Activated T-helper 9 cell treated with anti-CD3 and anti-CD28 coated beads, Interleukin-2, amount 50 U/mL, for 16 hours (primary cell): ENCODE data around the gene KIAA0930.
"Not testable (repeated sequence)": the region's sequence is repeated elsewhere in the genome, so short reads cannot be mapped to it uniquely, and the experiment has no call there.

Experiments
- DNase-seq: peaks from one replicate; pipeline ENCODE4 v3.0.0-alpha.2; 2020; ENCODE audit warnings: low read depth

KIAA0930 gene

DNA sequence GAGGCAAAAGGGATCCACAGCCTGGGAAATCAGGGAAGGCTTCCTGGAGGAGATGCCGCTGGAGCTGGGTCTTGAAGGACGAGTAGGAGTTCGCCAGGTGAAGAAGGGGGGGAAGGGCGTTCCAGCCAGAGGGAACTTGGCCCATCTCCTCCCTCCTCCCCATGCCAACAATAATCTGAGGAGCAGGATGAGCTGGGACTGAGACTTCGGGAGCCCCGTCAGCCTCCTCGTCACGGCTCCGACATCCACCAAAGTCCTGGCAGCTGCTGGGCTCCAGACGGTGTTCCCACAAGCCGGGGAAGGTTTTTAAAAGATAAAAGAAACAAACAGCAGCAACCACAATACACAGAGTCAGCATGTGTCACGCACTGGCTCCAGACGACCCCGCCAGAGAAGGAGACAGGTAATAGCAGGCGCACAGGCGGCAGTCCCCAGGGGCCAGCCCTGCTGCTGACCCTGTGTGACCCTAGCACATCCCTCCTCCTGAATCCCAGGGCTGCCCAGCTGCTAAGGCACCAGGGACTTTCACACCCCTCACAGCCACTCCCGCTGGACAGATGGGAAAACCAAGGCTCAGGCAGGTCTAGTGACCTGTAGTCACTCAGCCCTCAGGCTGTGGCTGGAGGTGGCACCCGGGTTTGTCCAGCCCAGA, 39.7 kb downstream of the KIAA0930 start:
- no peak for DNase-seq

- DNase-seq = no peak
These were observed 40.5 kb downstream of the KIAA0930 start for GRCh38 chr22:45200230-45200629.

DNA sequence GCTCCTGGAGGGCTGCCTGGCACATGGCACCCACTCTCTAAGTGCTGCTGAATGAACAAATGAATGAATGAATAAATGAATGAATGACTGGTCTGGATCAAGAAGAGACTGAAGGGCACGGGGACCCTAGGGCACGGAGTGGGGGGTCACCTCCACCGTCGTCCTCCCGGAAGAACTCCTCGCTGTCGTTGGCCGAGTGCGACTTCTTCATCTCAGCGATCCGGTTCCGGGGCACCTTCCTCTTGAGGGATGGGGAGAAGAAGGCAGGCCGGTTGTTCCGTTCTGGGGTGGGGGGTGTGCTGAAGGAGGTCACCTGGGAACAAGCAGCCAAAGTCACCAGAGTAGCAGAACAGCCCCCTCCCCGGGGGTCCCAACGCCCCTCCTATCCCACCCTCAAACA, 41.0 kb downstream of the KIAA0930 start:
- no peak for DNase-seq

GRCh38 chr22:45198463-45198795, 42.3 kb downstream of the KIAA0930 start:
- no peak for DNase-seq

DNA sequence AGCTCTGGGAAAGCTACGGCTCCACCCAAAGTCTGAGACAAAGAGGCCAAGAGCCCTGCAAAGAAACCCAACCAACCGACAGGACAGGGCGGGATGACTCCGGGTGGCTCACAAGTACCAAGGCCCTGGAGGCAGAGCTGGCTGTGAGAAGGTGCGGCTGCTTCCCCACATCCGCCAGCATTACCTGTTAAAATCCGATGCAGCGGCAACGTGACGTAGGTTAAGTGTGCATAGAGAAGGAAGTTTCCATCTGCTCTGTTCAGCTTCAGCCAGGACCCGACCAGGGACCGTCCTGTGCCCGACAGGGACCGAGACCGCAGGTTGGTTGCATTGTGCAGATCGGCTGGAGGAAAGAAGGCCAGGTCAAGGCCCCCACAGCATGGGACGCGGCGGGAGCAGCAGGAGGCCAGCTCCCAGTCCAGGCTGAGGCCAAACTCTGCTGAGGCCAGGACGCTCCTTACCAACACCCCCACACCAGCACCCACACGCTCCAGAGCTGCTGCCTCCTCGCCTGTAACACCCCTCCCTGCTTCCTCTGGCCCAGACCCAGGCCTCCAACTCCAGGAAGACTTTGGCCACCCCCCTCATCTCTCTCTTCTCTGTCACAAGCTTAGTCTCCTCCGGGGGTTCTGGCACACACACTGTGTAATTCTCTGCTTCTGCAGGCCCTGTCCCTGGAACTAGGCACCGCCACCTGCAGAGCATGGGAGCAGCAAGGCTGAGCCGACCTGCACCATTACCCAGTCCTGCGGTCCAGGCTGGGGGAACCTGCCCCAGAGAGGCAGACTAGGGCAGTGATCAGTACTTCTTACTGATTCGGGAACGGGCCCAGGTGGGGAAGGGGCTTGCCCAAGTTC, 42.9 kb downstream of the KIAA0930 start:
- DNase-seq = no peak

- no peak for DNase-seq
These were observed 43.6 kb downstream of the KIAA0930 start for GRCh38 chr22:45196926-45197605.

- no peak for DNase-seq
These were observed 44.4 kb downstream of the KIAA0930 start for GRCh38 chr22:45196308-45196707.

DNA sequence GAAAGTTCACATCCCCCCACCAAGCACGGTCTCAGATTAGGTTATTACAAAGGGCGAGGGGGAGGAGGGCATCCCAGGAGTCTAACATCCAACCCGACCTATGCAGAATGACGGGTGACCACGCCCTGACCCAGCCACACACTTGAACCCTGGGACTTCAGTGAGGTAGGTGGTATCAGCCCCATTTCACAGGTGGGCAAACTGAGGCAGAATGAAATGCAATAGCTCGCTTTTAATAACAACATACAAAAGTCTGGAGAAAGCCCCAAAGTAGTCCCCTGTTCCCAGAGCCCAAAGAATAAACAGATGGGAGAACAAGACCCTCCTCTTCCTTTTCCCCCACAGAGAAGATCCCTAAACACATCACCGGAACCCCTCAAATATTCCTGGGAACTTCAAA, 45.1 kb downstream of the KIAA0930 start:
- DNase-seq = no peak

GRCh38 chr22:45194686-45195085, 46.0 kb downstream of the KIAA0930 start:
- DNase-seq = no peak

- DNase-seq = no peak
These were observed 48.0 kb downstream of the KIAA0930 start for GRCh38 chr22:45192701-45193187.

DNA sequence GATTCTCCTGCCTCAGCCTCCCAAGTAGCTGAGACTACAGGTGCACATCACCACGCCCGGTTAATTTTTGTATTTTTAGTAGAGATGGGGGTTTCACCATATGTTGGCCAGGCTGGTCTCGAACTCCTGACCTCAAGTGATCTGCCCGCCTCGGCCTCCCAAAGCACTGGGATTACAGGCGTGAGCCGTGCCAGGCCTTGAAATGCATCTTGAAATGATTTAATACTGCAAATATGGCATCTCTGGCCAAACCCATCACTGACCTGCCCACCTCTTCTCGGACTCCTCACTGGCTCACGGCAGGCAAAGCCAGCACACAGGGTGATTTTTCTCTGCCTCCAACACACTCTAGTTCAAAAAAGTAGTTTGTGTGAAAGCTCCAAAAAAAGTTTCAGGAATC, 48.9 kb downstream of the KIAA0930 start:
- DNase-seq = not testable (repeated sequence)

- DNase-seq = no peak
These were observed 50.4 kb downstream of the KIAA0930 start for GRCh38 chr22:45190202-45190872.

- DNase-seq = no peak
These were observed 51.9 kb downstream of the KIAA0930 start for GRCh38 chr22:45188779-45189178.

GRCh38 chr22:45187891-45188290, 52.8 kb downstream of the KIAA0930 start:
- DNase-seq = no peak

GRCh38 chr22:45185718-45186514, 54.8 kb downstream of the KIAA0930 start:
- no peak for DNase-seq

DNA sequence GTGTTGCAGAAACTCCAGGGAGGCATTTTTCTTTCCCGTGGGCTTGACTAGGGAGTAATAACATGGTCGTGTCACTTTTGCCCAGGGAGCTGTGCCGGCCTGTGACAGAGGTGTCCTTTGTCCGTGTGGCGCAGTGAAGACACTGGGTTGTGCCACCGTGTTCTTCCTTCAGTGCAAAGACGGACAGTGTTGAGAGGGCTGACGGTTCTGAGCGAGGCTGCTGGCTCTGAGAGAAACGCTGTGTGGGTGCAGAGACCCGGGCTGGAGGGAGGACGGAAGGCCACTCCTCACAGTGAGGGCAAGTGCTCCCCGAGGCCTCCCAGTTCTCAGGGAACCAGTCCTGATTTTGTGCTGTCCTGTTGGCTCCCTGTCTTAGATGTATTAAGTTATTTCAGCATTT, 56.7 kb downstream of the KIAA0930 start:
- DNase-seq = no peak

- no peak for DNase-seq
These were observed 58.9 kb downstream of the KIAA0930 start for GRCh38 chr22:45181766-45182165.

- no peak for DNase-seq
These were observed 59.5 kb downstream of the KIAA0930 start for GRCh38 chr22:45181240-45181639.

DNA sequence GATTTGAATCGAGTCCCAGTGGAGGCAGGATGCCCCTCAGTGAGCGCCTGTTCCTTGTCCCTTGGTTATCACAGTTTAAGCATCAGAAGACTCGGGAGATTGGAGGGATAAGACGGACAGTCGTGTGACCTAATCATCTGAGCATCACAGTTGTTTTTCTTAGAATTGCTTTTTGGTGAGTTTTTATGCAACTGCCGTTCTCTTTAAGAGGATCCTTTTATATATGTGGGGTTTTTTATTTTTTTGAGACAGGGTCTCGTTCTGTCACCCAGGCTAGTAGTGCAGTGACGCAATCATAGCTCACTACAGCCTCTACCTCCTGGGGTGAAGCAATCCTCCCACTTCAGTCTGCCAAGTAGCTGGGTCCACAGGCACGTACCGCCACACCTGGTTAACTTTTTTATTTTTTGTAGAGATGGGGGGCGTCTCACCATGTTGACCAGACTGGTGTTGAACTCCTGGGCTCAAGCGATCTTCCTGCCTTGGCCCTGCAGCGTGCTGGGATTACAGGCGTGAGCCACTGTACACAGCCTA, 60.5 kb downstream of the KIAA0930 start:
- DNase-seq = no peak

GRCh38 chr22:45179276-45180049, 61.2 kb downstream of the KIAA0930 start:
- no peak for DNase-seq
